Neural cell (in vitro differentiated cells): ENCODE results near the gene GTPBP6.

Source experiments
- EP300 ChIP-seq: fragments of 450-650 bp; conservative IDR thresholded peaks from 2 replicates; pipeline ENCODE4 v1.6.1; 2014; ENCODE audit warnings: antibody characterized with exemption, mild to moderate bottlenecking, moderate library complexity; ENCODE audit not compliant: poor library complexity, severe bottlenecking
- EZH2 ChIP-seq: fragments of 200-600, 300-800 bp; shearing (Covaris generic), sonication (generic); IDR thresholded peaks from 2 replicates; pipeline ENCODE4 v1.6.1; 2014; ENCODE audit warnings: antibody characterized with exemption, low read length, borderline replicate concordance, mild to moderate bottlenecking; ENCODE audit not compliant: insufficient read depth, poor library complexity, severe bottlenecking
- POLR2AphosphoS5 ChIP-seq: IDR thresholded peaks from 2 replicates; pipeline ENCODE4 v1.6.1; 2012
- RAD21 ChIP-seq: fragments of 450-650 bp; conservative IDR thresholded peaks from 2 replicates; pipeline ENCODE4 v1.6.1; 2014; ENCODE audit warnings: antibody characterized with exemption, mild to moderate bottlenecking, moderate library complexity
- SMC3 ChIP-seq: fragments of 450-650 bp; conservative IDR thresholded peaks from 2 replicates; pipeline ENCODE4 v1.6.1; 2014; ENCODE audit warnings: antibody characterized with exemption, mild to moderate bottlenecking, moderate library complexity; ENCODE audit not compliant: poor library complexity
- TAF1 ChIP-seq: IDR thresholded peaks from 2 replicates; pipeline ENCODE4 v1.6.1; 2012; ENCODE audit warnings: low read depth
- TF ChIP-seq, protein P1 (sequence below): fragments of 450-650 bp; IDR thresholded peaks from 2 replicates; pipeline ENCODE4 v1.5.1; 2014; ENCODE audit warnings: antibody characterized with exemption, mild to moderate bottlenecking, moderate library complexity; ENCODE audit not compliant: poor library complexity, severe bottlenecking

DNA sequence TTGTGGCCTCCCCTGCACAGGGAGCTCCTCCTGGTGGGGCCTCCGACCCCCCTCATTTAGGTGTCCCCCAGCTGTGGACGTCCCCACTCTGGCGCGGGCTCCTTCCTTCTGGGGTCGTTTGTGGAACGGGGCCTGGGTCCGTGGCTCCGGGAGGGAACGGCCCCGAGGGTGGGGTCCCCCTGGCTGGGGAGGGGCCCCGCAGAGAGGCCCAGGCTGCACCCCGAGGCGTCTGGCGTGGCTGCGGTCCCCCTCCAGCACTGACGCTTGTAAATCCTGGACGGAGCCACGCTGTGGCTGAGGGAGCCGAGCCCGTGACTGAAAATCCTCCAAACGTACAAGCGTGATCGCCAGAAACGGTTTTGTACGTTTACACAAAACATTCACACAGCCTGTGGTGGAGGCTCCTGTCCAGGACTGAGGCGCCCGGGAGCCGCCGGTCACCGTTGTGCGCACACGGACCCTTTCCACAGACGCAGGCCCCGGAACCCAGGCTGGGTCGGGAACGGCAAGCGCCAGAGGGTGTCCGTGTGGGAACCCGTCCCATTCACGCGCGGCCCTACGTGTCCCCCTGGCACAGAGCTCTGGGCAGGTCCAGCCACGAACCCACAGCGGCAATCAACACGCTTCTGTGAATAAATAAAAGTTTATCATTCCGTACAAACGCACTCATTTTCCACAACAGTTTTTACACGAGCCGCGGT lies 15.2 kb upstream of the GTPBP6 start:
- TF ChIP-seq TAF1 (no peak), SMC3 (no peak), RAD21 (no peak), EP300 (no peak), POLR2AphosphoS5 (no peak), EZH2 (no peak)
- TF ChIP-seq, protein P1, sequence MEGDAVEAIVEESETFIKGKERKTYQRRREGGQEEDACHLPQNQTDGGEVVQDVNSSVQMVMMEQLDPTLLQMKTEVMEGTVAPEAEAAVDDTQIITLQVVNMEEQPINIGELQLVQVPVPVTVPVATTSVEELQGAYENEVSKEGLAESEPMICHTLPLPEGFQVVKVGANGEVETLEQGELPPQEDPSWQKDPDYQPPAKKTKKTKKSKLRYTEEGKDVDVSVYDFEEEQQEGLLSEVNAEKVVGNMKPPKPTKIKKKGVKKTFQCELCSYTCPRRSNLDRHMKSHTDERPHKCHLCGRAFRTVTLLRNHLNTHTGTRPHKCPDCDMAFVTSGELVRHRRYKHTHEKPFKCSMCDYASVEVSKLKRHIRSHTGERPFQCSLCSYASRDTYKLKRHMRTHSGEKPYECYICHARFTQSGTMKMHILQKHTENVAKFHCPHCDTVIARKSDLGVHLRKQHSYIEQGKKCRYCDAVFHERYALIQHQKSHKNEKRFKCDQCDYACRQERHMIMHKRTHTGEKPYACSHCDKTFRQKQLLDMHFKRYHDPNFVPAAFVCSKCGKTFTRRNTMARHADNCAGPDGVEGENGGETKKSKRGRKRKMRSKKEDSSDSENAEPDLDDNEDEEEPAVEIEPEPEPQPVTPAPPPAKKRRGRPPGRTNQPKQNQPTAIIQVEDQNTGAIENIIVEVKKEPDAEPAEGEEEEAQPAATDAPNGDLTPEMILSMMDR = no peak
